ENCODE data around the gene CARD14. TPM values are rescaled to one million over a fixed set of nuclear protein-coding genes. Genes with fewer than 3 reads are reported as not detected.

Gene CARD14
- total RNA-seq, 4 donors from 2014 or later: 0.14 to 0.75 (median 0.48) TPM; not detected in 1

DNA sequence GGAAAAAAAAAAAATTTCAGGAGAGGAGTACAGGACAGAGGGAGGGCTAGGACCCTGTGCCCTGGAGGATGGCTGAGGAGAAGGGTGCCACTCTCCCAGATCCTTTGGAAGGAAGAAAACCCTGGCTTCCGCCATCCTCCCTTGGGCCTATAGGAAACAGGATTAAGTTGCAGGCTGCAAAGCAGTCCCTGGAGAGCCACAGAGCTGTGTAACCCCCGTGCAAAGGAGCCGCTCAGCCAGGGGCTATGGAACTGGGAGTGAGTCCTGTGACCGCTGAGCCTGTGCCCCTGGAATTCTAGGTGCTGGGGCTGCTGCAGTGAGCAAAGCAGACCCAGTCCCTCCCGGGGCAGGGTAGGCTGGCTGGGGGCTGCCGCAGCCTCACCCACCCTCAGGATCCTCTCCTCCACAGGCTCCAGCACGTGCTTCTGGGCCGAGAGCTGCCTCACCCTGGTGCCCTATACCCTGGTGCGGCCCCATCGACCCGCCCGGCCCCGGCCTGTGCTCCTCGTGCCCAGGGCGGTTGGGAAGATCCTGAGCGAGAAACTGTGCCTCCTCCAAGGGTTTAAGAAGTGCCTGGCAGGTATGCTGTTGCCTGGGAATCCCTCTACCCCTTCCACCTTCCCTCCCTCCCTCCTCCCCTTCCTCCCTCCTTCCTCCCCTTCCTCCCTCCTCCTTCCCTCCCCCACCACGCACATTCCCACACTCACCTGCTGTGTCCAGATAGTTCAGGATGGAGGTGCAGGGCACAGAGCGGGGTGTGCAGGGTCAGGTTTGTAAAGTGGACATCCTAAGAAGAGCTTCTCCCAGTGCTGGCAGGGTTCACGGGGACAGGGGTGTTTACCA lies 35.0 kb downstream of the CARD14 start:
- Histone ChIP-seq H3K27ac (no peak overlapping the region), H3K4me3 (no peak overlapping the region), H3K4me1 (no peaks in the 10 kb centered on the region), H3K27me3 (no peaks in the 10 kb centered on the region), H3K36me3 (no peaks in the 10 kb centered on the region), H3K9me3 (no peaks in the 10 kb centered on the region)
- intact Hi-C loops (cut with DNase I; ENCODE audit: low total_unique reads): no loop called here
- DNase-seq: no peak
- in situ Hi-C loops (cut with MboI; ENCODE audit: low pct_ligation_motif_present in 1 of 4, low pct_unique_long_range_greater_than_20kb in 1 of 4, low sequenced_read_pairs in 3 of 4): no loop called here
- 80% methylated on average over 16 of the region's 19 CpGs; no CpG with 5 or more reads in 1 of the 2 donors for WGBS, 2 donors (ENCODE audit: low coverage in 1 of 2)
- TF ChIP-seq POLR2A (IDR thresholded peaks at IDR 0.05) (no peak), EP300 (IDR thresholded peaks at IDR 0.05; ENCODE audit: low read depth) (no peak)

DNA sequence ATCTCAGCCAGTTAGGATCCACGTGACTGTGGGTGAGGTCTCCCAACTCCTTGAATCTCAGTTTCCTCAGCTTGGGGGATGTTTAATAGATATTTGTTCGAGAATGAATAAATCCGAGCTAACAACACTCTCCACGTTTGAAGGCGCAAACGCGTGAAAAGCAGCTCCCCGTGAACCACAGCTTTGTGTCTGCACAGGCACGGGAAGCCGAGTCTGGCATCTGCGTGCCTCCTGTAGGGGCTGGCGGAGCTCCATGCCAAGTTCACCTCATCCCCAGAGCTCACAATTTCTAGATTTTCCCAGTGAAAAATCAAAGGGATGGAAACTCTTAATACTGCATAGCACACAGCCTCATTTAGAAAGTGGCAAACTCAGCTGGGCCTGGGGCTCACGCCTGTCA lies 36.0 kb downstream of the CARD14 start:
- in situ Hi-C loops (cut with MboI; ENCODE audit: low pct_ligation_motif_present in 1 of 4, low pct_unique_long_range_greater_than_20kb in 1 of 4, low sequenced_read_pairs in 3 of 4): no loop called here
- TF ChIP-seq EP300 (IDR thresholded peaks at IDR 0.05; ENCODE audit: low read depth): no peak
- TF ChIP-seq, protein P1, sequence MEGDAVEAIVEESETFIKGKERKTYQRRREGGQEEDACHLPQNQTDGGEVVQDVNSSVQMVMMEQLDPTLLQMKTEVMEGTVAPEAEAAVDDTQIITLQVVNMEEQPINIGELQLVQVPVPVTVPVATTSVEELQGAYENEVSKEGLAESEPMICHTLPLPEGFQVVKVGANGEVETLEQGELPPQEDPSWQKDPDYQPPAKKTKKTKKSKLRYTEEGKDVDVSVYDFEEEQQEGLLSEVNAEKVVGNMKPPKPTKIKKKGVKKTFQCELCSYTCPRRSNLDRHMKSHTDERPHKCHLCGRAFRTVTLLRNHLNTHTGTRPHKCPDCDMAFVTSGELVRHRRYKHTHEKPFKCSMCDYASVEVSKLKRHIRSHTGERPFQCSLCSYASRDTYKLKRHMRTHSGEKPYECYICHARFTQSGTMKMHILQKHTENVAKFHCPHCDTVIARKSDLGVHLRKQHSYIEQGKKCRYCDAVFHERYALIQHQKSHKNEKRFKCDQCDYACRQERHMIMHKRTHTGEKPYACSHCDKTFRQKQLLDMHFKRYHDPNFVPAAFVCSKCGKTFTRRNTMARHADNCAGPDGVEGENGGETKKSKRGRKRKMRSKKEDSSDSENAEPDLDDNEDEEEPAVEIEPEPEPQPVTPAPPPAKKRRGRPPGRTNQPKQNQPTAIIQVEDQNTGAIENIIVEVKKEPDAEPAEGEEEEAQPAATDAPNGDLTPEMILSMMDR (IDR thresholded peaks at IDR 0.05): no peak
- Histone ChIP-seq H3K4me1 (no peaks in the 10 kb centered on the region), H3K36me3 (peaks cover 0 to 3% (median 0%) of the 10 kb centered on the region in 4 donors), H3K27ac (no peak overlapping the region), H3K9me3 (no peaks in the 10 kb centered on the region), H3K27me3 (no peaks in the 10 kb centered on the region), H3K4me3 (no peak overlapping the region)
- WGBS, 2 donors (ENCODE audit: low coverage in 1 of 2): 89% methylated on average over 9 to 13 of the region's 13 CpGs
- DNase-seq: no peak
- intact Hi-C loops (cut with DNase I; ENCODE audit: low total_unique reads): no loop called here

DNA sequence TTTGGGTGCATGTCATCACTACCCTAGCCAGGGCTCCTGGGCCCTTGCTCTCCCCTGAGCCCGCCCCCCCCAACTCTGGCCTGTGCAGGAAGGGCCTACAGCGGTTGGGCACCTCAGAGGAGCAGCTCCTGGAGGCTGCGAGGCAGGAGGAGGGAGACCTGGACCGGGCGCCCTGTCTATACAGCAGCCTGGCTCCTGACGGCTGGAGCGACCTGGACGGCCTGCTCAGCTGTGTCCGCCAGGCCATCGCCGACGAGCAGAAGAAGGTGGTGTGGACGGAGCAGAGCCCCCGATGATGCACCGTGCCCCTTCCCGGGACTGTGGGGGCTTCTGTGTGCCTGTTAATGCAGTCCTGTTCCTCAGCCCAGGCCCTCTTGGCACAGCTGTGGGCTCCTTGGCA lies 38.2 kb downstream of the CARD14 start:
- in situ Hi-C loops (cut with MboI; ENCODE audit: low pct_ligation_motif_present in 1 of 4, low pct_unique_long_range_greater_than_20kb in 1 of 4, low sequenced_read_pairs in 3 of 4): no loop called here
- WGBS, 2 donors (ENCODE audit: low coverage in 1 of 2): 98% methylated on average over 14 of the region's 16 CpGs; no CpG with 5 or more reads in 1 of the 2 donors

DNA sequence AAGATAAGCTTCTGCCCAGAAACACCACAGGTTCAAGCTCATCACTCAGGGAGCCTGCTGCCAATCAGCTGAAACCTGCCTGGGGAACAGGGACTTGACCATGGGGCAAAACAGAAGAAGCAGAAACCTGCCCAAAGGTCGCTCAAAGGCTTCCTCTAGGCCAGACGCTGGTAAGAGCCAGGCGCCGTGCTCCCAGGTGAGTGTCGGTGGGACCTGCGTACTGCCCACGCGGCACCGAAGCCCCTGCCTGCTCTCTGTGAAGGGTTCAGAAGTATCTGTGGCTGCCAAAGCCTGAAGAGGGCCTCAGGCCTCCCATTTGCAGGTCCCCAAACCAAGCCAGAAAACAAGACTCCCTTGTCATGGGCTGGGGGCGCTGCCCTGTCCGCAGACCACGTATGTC lies 39.9 kb downstream of the CARD14 start:
- Histone ChIP-seq H3K4me3 (no peak overlapping the region), H3K36me3 (peaks cover 0 to 15% (median 0%) of the 10 kb centered on the region in 4 donors), H3K9me3 (no peaks in the 10 kb centered on the region), H3K27ac (no peak overlapping the region), H3K27me3 (no peaks in the 10 kb centered on the region), H3K4me1 (no peaks in the 10 kb centered on the region)
- in situ Hi-C loops (cut with MboI; ENCODE audit: low pct_ligation_motif_present in 1 of 4, low pct_unique_long_range_greater_than_20kb in 1 of 4, low sequenced_read_pairs in 3 of 4): no loop called here
- DNase-seq: no peak
- intact Hi-C loops (cut with DNase I; ENCODE audit: low total_unique reads): no loop called here
- TF ChIP-seq, protein P1 (IDR thresholded peaks at IDR 0.05): no peak
- TF ChIP-seq EP300 (IDR thresholded peaks at IDR 0.05; ENCODE audit: low read depth) (no peak), POLR2AphosphoS5 (IDR thresholded peaks at IDR 0.05) (no peak), POLR2A (IDR thresholded peaks at IDR 0.05) (no peak)
- 85% methylated on average over 12 of the region's 12 CpGs; no CpG with 5 or more reads in 1 of the 2 donors for WGBS, 2 donors (ENCODE audit: low coverage in 1 of 2)

More for the DNA sequence above, 38.2 kb downstream of the CARD14 start:
- no peak for DNase-seq
- H3K4me3 ChIP-seq: no peak overlapping the region
- intact Hi-C loops (cut with DNase I; ENCODE audit: low total_unique reads): no loop called here
- no peaks in the 10 kb centered on the region for H3K4me1 ChIP-seq
- H3K27me3 ChIP-seq: no peaks in the 10 kb centered on the region
- TF ChIP-seq EP300 (IDR thresholded peaks at IDR 0.05; ENCODE audit: low read depth) (no peak), POLR2AphosphoS5 (IDR thresholded peaks at IDR 0.05) (no peak), POLR2A (IDR thresholded peaks at IDR 0.05) (no peak)
- TF ChIP-seq, protein P1 (IDR thresholded peaks at IDR 0.05): no peak
- peaks cover 0 to 15% (median 0%) of the 10 kb centered on the region in 4 donors for H3K36me3 ChIP-seq
- no peak overlapping the region for H3K27ac ChIP-seq
- H3K9me3 ChIP-seq: no peaks in the 10 kb centered on the region
